Skin of body (tissue), 2 donors: ENCODE data around the gene SSBP3. TPM values are rescaled to one million over a fixed set of nuclear protein-coding genes. Genes with fewer than 3 reads are reported as not detected.
A peak's percentile ranks its signal among the peaks of the same experiment; 100 is the strongest.
"Not testable (repeated sequence)": the region's sequence is repeated elsewhere in the genome, so short reads cannot be mapped to it uniquely, and the experiment has no call there.

Experiments used
- DNase-seq: peaks from one replicate; lab custom pipeline; 2025; lab: John Stamatoyannopoulos, UW
- total RNA-seq: library from RNA; depleted of rRNA; stranded (reverse); fragments of >200 nt; gene quantifications from one replicate; pipeline ENCODE4 v1.2.3, GENCODE V29; 2014

The SSBP3 gene
- total RNA-seq: 21.7 TPM

DNA sequence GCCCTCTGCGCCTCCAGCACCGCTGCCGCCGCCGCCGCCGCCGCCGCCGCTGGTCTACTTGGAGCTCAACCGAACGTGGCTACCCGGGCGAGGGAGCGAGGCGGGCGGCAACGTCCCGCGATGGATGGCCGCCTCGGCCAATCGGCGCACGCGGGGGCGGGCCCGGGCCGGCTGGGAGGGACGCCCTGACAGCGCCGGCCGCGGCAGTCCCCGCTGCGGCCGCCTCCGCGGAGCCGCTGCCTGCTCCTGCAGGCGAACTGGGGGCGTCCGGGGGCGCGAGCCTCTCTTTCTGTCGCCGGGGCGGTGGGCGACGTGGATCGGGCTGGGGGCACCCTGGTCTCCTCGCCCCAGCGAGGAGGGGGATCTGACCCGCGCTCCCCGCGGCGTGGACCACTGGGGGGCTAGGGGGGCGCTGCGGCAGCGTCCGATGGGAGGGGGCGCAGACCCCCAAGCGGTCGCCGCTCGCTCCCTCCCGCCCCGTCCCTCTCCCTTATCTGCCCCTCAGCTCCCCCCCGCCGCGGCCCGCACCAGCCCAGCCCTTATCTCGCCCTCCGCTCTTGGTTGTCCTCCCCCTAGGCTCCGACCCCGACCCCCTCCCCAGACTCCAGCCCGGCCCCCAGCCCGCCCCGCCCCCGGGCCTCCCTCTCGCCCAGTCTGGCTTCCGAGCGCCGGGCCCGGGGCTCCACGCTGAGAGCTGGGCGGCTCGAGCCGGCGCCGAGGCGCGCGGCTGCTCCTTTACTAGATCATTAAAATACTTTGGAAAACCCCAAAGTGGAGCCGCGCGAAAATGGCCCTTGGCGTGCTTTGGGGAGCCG lies at the start of gene SSBP3:
Gene SSBP3, minus strand, starts transcription at position 56 of the 815 bp plus-strand sequence.
- DNase-seq: peak; percentile 80

DNA sequence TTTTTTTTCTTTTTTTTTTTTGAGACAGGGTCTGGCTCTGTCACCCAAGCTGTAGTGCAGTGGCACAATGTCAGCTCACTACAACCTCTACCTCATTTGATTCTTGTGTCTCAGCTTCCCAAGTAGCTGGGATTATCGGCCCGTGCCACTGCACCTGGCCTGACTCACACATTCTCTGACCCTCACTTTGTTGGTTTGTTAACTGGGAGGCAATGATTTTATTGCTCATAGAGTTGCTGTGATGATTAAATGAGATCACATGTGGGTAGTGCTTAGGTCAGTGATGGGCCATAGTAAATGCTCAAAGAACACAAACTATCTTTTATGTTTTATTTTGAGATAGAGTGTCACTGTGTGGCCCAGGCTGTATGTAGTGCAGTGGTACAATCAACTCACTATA lies 47.3 kb upstream of the SSBP3 start:
- DNase-seq: no peak

DNA sequence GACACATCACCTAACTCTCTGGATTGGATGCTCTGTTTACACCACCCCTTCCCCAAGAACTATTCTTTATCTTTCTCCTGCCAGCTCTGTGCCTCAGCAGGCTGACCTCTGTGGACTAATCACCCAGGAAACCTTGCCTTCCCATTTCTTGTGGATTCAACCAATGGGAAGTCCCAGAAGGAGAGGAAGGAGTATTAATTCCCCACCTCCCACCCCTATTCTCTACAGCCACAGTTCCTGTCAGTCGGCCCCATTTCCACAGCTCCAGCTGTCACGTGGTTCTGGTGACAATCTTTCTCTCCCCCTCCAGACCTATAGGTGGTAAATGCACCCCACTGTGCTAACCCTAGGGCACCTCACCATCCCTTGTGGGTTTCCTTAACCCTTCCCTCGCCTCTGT lies 46.8 kb upstream of the SSBP3 start:
- no peak for DNase-seq

DNA sequence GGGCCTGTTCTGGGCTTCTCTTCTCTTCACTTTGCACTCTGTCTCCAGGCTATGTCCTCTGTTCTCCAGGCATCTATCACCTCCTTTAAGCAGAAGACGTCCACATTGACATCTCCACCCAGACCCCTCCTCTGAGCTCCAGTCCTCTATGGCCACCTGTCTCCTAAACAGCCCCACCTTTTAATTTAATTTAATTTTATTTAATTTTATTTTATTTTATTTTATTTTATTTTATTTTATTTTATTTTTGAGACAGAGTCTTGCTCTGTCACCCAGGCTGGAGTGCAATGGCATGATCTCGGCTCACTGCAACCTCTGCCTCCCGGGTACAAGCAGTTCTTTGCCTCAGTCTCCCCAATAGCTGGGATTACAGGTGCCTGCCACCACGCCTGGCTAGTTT lies 43.2 kb upstream of the SSBP3 start:
- not testable (repeated sequence) for DNase-seq

DNA sequence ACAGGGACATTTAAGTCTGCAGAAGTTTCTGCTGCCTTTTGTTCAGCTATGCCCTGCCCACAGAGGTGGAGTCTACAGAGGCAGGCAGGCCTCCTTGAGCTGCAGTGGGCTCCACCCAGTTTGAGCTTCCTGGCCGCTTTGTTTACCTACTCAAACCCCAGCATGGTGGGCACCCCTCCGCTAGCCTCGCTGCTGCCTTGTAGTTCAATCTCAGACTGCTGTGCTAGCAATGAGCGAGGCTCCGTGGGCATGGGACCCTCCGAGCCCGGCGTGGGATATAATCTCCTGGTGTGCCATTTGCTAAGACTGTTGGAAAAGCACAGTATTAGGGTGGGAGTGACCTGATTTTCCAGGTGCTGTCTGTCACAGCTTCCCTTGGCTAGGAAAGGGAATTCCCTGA lies 42.6 kb upstream of the SSBP3 start:
- not testable (repeated sequence) for DNase-seq

DNA sequence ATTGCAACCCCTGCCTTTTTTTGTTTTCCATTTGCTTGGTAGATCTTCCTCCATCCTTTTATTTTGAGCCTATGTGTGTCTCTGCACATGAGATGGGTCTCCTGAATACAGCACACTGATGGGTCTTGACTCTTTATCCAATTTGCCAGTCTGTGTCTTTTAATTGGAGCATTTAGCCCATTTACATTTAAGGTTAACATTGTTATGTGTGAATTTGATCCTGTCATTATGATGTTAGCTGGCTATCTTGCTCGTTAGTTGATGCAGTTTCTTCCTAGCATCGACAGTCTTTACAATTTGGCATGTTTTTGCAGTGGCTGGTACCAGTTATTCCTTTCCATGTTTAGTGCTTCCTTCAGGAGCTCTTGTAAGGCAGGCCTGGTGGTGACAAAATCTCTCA lies 40.9 kb upstream of the SSBP3 start:
- not testable (repeated sequence) for DNase-seq

DNA sequence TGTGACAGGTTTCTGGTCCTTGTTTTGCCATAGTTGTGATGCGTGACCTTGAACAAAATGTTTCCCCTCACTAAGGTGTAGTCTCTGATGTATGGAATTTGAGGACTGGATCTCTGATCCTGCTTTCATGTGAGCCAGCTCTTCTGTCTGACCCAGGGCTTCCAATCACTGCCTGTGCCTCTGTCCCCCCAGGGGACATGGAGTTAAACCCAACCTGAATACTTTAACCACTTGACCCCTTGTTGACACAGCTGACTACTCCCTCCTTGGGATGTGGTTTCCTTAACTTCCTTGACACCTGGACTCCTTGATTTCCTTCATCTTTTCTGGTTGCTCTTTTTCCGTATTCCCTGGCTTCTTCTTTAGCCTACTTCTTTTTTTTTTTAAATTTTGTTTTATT lies 36.0 kb upstream of the SSBP3 start:
- no peak for DNase-seq

DNA sequence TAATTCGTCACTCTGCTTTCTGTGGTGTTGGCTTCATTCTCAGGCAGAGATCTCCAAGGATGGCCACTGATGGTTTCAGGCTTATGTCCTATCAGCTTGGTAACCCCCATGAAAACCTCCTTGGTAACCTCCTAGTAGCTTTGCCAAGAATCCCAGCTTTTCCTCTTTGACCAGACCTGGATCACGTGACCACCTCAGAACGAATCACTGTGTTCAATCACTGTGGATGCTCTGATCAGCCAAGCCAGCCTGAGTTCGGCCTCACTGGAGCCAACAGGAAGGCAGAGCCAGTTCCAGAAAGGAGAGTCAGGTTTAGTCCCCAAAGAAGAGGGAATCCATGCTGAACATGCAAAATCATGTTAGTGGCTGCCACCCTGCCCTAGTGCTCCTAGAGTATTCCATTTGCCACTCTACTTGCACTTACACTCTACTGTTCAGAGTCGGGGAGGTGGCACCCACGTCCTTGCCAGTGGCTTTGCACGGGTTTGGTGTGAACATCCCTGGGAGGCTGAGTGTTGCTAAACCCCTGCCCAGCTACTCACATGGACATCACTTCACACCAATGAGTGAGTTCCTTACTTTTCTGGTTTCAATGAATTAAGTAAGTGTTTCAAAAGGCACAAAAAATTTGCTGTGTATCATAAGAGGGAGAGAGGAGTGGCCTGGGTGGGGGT lies 33.5 kb upstream of the SSBP3 start:
- no peak for DNase-seq

DNA sequence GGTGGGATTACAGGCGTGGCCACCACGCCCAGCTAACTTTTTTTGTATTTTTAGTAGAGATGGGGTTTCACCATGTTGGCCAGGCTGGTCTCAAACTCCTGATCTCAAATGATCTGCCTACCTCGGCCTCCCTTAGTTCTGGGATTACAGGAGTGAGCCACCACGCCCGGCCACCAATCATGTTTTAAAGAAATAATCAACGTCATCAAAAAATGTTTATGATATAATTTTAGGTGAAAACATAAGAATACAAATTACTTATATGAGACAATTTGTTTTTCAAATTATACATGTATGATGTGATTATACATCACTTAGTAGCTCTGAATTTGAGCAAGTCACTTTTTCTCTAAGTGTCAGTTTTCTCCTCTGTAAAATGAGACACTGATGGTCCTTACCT lies 31.6 kb upstream of the SSBP3 start:
- DNase-seq: no peak

DNA sequence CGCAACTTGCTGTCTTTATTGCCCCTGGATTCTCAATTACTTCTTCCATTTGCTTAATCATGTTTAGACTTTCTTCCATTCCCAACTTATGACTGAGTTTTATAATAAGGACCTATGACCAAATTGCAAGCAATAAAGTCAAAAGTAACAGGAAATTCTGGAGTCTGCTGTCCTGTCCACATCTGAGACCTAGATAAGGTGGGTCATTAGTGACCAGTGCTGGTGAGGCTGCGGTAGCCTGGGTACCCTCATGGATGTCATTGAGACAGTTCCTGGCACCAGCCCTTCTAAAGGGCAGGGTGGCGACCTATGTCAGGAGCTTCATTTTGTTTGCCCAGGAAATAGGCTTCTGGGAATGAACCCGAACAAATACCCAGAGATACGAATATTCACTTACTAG lies 30.6 kb upstream of the SSBP3 start:
- no peak for DNase-seq

DNA sequence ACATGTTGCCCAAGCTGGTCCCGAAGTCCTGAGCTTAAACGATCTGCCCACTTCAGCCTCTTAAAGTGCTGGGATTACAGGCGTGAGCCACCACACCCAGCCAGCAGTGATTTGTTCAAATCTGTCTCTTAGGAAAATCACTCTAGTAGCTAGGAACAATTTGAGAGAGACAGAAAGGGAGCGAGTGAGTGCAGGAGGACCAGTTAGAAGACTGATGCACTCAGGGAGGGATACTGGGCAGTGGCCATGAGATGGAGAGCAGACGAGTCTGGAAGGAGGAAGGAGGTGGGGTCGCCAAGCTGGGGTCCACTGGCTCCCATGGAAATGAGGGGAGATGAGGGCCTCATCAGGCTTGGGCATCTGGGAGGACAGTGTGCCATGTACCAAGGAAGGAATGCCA lies 23.6 kb upstream of the SSBP3 start:
- DNase-seq: no peak

DNA sequence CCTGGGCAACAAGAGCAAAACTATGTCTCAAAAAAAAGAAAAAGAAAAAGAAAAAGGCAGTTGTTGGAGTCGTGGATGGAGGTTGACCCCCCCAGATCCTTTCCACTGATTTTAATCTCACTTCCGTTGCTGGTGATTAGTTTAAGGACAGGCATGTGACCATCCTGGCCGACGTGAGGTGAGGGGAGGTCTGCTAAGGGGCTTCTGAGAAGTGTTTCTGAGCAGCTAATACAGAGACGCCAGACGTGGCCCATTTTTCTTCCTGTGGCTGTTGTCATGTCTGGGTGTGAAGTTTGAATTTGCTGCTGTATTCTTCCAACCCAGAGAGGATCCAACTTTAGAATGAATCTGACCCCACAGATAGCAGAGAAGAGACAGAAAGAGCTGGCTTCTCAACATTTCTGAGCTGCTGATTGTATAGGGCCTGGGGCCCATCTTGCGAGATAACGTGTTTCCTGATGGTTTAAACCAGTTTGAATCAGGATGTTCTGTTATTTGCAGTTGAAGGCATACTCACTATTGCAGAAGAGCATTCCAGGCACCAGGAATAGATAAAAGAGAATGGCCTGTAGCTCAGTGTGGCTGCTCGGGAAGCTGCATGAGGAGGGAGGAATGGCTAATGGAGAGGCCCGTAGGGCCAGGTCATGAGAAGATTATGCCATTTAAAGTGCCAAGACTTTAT lies 22.8 kb upstream of the SSBP3 start:
- no peak for DNase-seq

DNA sequence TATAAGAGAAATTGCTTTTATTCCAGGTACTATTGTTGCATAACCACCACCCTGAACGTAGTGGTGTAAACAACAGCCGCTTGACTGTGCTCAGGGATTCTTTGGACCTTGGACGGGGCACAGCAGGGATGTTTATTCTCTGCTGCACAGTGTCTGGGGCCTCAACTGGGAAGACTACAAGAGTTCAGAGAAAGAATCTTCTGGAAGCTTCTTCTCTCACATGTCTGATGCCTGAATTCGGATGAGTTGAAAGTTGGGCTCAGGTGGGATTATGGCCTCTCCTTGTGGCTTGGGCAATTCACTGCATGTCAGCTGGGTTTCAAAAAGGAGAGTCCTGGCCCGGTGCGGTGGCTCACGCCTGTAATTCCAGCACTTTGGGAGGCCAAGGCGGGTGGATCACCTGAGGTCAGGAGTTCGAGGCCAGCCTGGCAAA lies 19.0 kb upstream of the SSBP3 start:
- DNase-seq: no peak

DNA sequence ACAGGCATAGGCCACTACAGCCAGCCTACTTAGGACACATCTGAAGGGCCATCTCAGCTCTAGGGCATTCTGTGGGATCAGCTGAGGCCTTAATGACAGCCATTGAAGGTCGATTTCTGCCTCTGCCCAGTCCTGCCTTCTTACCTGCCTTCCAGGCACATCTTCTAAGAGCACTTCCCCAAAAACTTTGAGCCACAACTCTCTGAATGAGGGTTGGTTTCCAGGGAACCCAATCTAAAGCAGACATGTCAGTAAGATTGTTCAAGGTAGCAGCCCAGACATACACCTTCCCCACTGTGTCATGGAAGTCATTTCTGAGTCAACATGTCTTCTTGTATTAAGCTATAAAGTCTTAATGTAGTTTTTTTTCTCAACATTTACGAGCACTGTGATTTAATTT lies 18.2 kb upstream of the SSBP3 start:
- no peak for DNase-seq

DNA sequence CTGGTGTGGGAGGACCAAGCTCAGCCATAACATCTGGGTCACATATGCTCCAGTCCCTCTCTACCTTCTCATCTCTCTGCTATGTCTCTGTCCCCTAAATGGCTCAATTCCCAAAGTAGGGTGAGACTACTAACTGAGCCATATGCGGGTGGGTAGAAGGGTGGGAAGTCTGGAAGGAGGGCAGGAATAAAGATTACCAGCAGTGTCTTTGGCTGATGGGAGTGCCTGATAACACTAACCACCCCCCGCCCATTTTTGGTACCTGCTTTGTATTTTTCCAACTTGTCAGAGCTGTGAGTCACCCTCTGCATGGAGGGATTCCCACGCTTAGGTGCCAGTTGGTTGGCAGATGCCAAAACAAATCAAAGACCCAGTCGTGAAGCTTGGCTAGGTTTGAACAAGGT lies 14.9 kb upstream of the SSBP3 start:
- DNase-seq: no peak

DNA sequence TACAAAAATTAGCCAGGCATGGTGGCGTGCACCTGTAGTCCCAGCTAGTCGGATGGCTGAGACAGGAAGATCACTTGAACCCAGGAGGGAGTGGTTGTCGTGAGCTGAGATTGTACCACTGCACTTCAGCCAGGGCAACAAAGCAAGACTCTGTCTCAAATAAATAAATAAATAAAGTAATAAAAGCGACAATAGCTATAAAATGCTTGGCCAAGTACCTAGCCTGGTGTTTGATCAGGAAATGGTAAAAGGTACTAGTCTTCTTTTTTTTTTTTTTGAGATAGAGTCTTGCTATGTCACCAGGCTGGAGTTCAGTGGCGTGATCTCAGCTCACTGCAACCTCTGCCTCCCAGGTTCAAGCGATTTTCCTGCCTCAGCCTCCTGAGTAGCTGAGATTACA lies 12.4 kb upstream of the SSBP3 start:
- not testable (repeated sequence) for DNase-seq

DNA sequence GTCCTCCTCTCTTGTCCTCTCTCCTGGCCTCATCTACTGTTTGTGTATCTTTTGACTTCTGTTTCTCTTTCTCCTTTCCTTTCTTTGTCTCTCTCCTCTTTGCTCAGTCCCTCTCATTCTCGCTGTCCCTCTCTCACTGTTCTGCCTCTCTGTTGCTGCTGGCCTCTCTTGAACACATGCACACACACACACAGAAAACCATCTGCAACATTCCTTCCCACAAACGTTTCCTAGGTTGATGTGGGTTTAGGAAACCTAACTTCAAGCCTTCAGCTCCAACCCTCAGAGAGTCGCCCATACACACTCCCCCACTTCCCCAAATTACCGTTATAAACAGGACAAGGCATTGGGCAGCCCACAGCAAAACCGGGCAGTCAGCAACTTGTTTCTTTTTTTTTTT lies 10.9 kb upstream of the SSBP3 start:
- DNase-seq: no peak

DNA sequence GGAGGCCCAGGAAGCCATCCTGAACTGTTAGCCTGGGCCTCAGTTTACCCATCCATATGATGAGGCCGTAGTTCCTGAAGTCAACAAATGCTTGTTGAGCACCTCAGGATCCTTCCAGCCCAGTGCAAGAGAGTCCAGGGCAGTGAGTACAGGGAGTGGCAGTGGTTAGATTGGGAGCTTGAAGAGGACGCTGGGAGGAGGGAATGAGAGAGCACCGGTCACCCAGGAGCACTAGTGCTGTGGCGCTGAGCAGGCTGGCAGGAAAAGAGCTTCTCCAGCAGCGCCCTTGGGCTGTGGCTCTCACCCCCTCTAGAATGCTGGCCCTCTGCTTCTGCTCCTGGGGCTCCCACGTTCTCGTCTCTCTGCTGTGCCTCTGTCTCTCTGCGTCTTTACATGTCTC lies 10.2 kb upstream of the SSBP3 start:
- DNase-seq: no peak

DNA sequence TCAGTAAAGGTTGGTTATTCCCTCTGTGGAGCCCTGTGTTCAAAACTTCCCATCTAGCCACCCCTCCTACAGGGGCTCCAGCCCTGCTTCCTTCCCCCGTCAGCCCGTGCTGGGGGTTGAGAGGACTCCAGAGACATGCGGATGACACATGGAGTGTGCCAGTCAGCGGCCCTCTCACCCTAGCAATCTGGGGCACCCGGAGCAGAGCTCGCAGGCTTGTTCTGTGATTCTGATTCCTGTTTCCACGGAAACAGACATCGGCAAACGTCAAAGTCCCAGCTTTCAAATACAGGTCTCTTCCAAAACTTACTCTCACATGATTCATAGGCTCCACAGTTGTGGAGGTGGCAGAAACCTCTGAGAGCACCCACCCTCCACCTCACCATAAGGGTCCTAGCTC lies 9.8 kb upstream of the SSBP3 start:
- no peak for DNase-seq

DNA sequence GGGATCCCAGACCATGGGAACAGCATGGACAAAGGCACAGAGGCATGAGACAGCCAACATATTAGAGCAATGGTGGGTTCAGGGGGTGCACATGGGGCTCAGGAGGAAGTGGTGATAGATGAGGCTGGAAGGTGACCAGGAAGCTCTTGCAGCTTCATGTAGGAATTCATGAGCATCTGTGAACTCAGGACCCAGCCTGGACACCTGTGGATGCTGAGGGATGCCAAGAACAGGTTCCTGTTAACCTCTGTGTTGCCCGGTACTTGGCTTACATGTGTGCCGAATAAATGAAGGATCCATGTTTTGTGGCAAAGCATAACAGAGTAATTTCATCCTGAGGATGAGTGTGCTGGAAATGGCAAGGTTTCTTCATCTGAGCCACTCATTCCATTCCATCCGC lies 9.3 kb upstream of the SSBP3 start:
- no peak for DNase-seq

DNA sequence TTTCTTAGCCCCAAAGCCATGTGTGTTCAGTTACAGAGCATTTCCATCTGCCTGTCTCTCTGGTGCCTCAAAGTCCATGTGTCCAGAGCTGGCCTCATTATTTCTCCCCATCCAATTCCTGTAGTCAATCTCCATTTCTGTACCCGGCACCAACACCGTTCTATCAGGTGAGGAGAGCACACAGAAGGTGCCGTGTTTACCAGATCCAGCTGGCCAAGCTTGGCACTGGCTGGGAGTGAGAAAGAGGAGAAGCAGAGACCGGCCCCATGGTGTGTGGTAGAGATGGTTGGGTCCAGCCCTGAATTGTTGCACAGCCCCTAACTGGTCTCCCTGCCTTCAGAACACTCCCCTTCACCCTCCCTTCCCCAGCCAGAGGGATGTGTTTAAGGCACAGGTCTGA lies 7.5 kb upstream of the SSBP3 start:
- no peak for DNase-seq

DNA sequence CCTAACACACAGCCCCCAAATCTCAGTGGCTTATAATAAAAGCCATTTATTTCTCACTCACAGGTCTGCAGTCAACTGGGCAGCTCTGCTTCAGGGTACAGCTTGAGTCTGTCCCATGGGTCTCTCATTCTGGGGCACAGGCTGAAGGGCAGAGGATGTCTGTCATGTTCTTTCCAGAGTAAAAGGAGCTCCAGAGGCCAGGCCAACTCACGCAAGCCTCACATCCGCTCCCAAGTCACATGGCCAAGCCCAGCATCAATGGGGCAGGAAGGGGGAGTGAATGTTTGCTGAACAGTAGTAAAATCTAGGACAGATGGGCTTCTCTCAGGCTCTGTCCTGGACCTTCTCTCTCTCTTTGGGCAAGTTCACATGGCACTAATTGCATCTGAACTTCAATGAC lies 7.1 kb upstream of the SSBP3 start:
- DNase-seq: peak; percentile 56

DNA sequence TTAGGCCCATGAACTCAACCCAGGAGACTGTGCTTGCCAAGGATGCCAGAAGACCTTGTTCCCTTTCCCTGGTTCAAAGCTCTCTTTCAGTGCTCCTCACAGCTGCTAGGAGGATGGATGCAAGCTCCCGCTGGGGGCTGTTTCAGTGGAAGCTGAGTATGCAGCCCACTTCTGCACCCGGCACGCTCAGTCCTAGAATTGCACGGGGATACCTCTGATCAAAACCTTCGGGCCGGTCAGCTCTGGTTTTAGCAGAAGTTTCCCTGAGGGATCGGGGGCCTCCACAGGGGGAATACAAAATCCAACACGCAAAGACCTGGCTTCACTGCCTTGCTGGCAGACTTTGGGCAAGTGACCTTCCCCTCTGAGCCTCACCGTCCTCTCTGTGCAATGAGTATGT lies 4.2 kb upstream of the SSBP3 start:
- DNase-seq: no peak
